ENCODE measurements around the gene BAIAP2L2. TPM values are rescaled to one million over a fixed set of nuclear protein-coding genes. Genes with fewer than 3 reads are reported as not detected.
"Not testable (repeated sequence)": the region's sequence is repeated elsewhere in the genome, so short reads cannot be mapped to it uniquely, and the experiment has no call there.

BAIAP2L2 gene, protein sequence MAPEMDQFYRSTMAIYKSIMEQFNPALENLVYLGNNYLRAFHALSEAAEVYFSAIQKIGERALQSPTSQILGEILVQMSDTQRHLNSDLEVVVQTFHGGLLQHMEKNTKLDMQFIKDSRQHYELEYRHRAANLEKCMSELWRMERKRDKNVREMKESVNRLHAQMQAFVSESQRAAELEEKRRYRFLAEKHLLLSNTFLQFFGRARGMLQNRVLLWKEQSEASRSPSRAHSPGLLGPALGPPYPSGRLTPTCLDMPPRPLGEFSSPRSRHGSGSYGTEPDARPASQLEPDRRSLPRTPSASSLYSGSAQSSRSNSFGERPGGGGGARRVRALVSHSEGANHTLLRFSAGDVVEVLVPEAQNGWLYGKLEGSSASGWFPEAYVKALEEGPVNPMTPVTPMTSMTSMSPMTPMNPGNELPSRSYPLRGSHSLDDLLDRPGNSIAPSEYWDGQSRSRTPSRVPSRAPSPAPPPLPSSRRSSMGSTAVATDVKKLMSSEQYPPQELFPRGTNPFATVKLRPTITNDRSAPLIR
- polyA plus RNA-seq, result 119 TPM
- long read RNA-seq, donor 1, transcript BAIAP2L2-202 (14 exons, 2,146 nt), result major isoform, 12 of 19 reads
- long read RNA-seq, donor 1, partial matches to known transcripts, result 7 of 19 reads
- long read RNA-seq, donor 1, other reads (novel, unspliced or antisense), result 0 of 19 reads
- long read RNA-seq, donor 2, transcript BAIAP2L2-202 (14 exons, 2,146 nt), result major isoform, 11 of 28 reads
- long read RNA-seq, donor 2, partial matches to known transcripts, result 11 of 28 reads
- long read RNA-seq, donor 2, other reads (novel, unspliced or antisense), result 6 of 28 reads
- long read RNA-seq, donor 3, transcript BAIAP2L2-202 (14 exons, 2,146 nt), result major isoform, 17 of 60 reads
- long read RNA-seq, donor 3, partial matches to known transcripts, result 43 of 60 reads
- long read RNA-seq, donor 3, other reads (novel, unspliced or antisense), result 0 of 60 reads
- long read RNA-seq, donor 4, result 0 reads
- long read RNA-seq, donor 5, partial matches to known transcripts, result 0 of 2 reads
- long read RNA-seq, donor 5, other reads (novel, unspliced or antisense), result 0 of 2 reads
- long read RNA-seq, donor 6, transcript BAIAP2L2-202 (14 exons, 2,146 nt), result major isoform, 19 of 38 reads
- long read RNA-seq, donor 6, partial matches to known transcripts, result 12 of 38 reads
- long read RNA-seq, donor 6, other reads (novel, unspliced or antisense), result 7 of 38 reads
- long read RNA-seq, donor 7, partial matches to known transcripts, result 0 of 1 reads
- long read RNA-seq, donor 7, other reads (novel, unspliced or antisense), result 0 of 1 reads
- long read RNA-seq, donor 8, transcript BAIAP2L2-202 (14 exons, 2,146 nt), result major isoform, 23 of 46 reads
- long read RNA-seq, donor 8, partial matches to known transcripts, result 15 of 46 reads
- long read RNA-seq, donor 8, other reads (novel, unspliced or antisense), result 8 of 46 reads
- long read RNA-seq, donor 9, transcript BAIAP2L2-202 (14 exons, 2,146 nt), result major isoform, 11 of 42 reads
- long read RNA-seq, donor 9, partial matches to known transcripts, result 31 of 42 reads
- long read RNA-seq, donor 9, other reads (novel, unspliced or antisense), result 0 of 42 reads
- long read RNA-seq, donor 10, transcript BAIAP2L2-202 (14 exons, 2,146 nt), result major isoform, 17 of 38 reads
- long read RNA-seq, donor 10, partial matches to known transcripts, result 11 of 38 reads
- long read RNA-seq, donor 10, other reads (novel, unspliced or antisense), result 10 of 38 reads
- long read RNA-seq, donor 11, transcript BAIAP2L2-202 (14 exons, 2,146 nt), result major isoform, 10 of 15 reads
- long read RNA-seq, donor 11, partial matches to known transcripts, result 5 of 15 reads
- long read RNA-seq, donor 11, other reads (novel, unspliced or antisense), result 0 of 15 reads

DNA sequence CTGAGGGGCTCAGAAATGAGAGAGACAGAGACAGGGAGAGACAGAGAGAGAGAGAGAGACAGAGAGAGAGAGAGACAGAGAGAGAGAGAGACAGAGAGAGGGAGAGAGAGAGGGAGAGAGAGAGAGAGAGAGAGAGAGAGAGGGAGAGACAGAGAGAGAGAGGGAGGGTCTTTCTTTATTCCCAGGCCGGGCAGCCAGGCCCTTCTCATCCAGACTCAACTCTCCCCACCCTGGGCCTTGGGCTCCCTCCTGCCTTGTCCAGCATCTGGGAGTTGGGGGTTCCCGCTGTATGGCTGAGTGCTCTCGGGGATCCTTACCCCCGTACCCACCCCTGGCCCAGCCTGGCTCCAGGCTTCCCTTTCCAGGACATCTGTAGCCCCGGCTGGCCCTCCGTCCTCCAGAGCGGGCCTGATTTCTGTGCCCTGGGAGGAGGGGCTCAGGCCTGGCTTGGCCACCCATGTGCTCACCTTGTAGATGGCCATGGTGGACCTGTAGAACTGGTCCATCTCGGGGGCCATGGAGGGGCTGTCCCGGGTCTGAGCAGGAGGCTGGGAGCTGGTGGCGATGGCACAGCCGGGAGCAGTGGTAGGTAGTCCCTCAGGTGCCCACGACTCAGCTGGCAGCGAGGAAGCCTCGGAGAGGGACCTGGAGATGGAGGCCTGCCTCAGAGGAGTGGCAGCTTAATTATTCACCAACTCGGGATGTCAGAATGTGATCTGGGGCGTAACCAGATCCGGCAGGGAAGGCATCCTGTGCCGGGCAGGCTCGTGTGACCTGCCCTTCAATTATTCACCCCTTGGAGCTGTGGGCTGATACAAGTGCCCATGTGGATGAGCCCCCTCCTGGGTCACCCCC, at the start of gene BAIAP2L2:
Gene BAIAP2L2 (minus strand): TSS at position 677 of the 855 bp plus-strand sequence. CDS start 159 bp downstream, at position 518.
- H3K36me3 ChIP-seq (ENCODE audit: control insufficient read depth, insufficient read depth, low read length), result peaks cover 35% of the 10 kb centered on the region
- DNase-seq, result peak; percentile 87 to 94
- peak within 1 kb of the TSS; percentile 73 for H3K4me3 ChIP-seq (ENCODE audit: low read length)
- no CpG with 5 or more reads among the region's 19 CpGs for WGBS (ENCODE audit: insufficient coverage, low lambda C conversion rate)
- H3K9me3 ChIP-seq (ENCODE audit: control insufficient read depth, low read depth, low read length), result peaks cover 2% of the 10 kb centered on the region
- no peaks in the 10 kb centered on the region for H3K27me3 ChIP-seq (ENCODE audit: control insufficient read depth, insufficient read depth, low read length)
- peak within 1 kb of the TSS; percentile 100 for H3K27ac ChIP-seq (ENCODE audit: low read length)
- peaks cover 56% of the 10 kb centered on the region for H3K4me1 ChIP-seq (ENCODE audit: control insufficient read depth, insufficient read depth, low read length)

DNA sequence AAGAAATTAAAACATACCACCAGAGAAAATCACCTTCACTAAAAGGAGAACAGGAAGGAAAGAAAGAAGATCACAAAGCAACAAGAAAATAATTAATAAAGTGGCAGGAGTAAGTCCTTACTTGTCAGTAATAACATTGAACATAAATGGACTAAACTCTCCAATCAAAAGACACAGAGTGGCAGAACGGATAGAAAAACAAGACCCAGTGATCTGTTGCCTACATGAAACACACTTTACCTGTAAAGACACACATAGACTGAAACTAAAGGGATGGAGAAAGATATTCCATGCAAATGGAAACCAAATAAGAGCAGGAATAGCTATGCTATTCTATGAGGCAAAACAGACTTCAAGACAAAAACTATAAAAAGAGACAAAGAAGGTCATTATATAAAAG, 45.2 kb upstream of the BAIAP2L2 start:
- Histone ChIP-seq H3K36me3 (ENCODE audit: control insufficient read depth, insufficient read depth, low read length) (no peaks in the 10 kb centered on the region), H3K4me3 (ENCODE audit: low read length) (no peak overlapping the region), H3K27ac (ENCODE audit: low read length) (no peak overlapping the region), H3K9me3 (ENCODE audit: control insufficient read depth, low read depth, low read length) (no peaks in the 10 kb centered on the region), H3K27me3 (ENCODE audit: control insufficient read depth, insufficient read depth, low read length) (no peaks in the 10 kb centered on the region), H3K4me1 (ENCODE audit: control insufficient read depth, insufficient read depth, low read length) (peaks cover 17% of the 10 kb centered on the region)
- no peak for DNase-seq
- no CpG with 5 or more reads among the region's 1 CpG for WGBS (ENCODE audit: insufficient coverage, low lambda C conversion rate)

DNA sequence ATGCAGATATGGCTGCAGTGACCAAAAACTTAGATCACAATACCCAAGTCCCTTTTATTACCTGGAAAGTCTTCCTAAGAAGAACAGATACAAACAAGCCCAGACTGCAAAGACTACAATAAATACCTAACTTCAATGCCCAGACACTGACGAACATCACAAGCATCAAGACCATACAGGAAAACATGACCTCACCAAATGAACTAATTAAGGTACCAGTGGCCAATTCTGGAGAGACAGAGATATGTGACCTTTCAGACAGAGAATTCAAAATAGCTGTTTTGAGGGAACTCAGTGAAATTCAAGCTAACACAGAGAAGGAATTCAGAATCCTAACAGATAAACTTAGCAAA, 44.1 kb upstream of the BAIAP2L2 start:
- H3K36me3 ChIP-seq (ENCODE audit: control insufficient read depth, insufficient read depth, low read length); H3K27me3 ChIP-seq (ENCODE audit: control insufficient read depth, insufficient read depth, low read length); H3K9me3 ChIP-seq (ENCODE audit: control insufficient read depth, low read depth, low read length); H3K4me3 ChIP-seq (ENCODE audit: low read length); DNase-seq: not testable (repeated sequence)
- H3K4me1 ChIP-seq (ENCODE audit: control insufficient read depth, insufficient read depth, low read length), result peaks cover 17% of the 10 kb centered on the region
- 57% methylated on average over 1 of the region's 1 CpG for WGBS (ENCODE audit: insufficient coverage, low lambda C conversion rate)
- H3K27ac ChIP-seq (ENCODE audit: low read length), result peak overlapping the region; percentile 90

DNA sequence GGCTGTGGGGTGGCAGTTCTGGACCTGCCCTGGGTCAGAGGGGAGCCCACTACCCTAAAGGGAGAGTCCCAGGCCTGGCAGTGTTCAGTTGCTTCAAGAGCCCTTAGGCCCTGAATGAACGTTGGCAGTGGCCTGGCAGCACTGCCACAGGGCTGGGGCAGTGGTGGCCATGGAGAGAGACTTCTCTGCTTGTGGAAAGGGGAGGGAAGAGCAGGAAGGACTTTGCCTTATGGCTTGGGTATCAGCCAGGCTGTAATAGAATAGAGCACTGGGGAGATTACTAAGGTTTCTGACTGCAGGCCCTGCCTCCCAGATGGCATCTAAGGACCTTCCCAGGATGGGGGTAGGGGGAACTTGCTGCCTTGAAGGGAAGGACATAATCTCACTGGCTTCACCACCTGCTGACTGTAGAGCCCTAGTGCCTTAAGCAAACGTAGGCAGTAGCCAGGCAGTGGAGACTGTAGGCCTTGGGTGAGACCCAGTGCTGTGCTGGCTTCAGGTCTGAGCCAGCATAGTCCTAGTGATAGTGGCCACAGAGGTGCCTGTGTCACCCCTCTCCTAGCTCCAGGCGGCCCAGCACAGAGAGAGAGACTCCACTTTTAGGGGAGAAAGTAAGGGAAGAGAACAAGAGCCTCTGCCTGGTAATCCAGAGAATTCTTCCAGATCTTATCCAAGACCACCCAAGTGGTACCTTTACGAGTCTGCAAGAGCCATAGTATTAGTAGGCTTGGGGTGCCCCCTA, 43.5 kb upstream of the BAIAP2L2 start:
- Histone ChIP-seq H3K4me3 (ENCODE audit: low read length) (no peak overlapping the region), H3K27me3 (ENCODE audit: control insufficient read depth, insufficient read depth, low read length) (no peaks in the 10 kb centered on the region), H3K36me3 (ENCODE audit: control insufficient read depth, insufficient read depth, low read length) (no peaks in the 10 kb centered on the region), H3K4me1 (ENCODE audit: control insufficient read depth, insufficient read depth, low read length) (peaks cover 17% of the 10 kb centered on the region), H3K9me3 (ENCODE audit: control insufficient read depth, low read depth, low read length) (no peaks in the 10 kb centered on the region), H3K27ac (ENCODE audit: low read length) (peak overlapping the region; percentile 90)
- no CpG with 5 or more reads among the region's 4 CpGs for WGBS (ENCODE audit: insufficient coverage, low lambda C conversion rate)
- peak; percentile 87 to 90 for DNase-seq

DNA sequence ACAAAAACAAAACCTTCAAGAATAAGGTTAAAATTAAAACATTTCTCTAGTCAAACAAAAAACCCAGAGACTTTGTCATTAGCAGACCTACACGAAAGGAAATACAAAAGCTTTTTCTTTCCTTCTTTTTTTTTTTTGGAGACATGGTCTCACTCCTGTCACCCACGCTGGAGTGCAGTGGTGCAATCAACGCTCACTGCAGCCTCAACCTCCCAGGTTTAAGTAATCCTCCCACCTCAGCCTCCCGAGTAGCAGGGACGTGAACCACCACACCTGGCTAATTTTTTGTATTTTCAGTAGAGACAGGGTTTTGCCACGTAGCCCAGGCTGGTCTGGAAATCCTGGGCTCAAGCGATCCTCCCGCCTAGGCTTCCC, 40.6 kb upstream of the BAIAP2L2 start:
- Histone ChIP-seq H3K27ac (ENCODE audit: low read length) (peak overlapping the region; percentile 63), H3K4me1 (ENCODE audit: control insufficient read depth, insufficient read depth, low read length) (peaks cover 17% of the 10 kb centered on the region), H3K4me3 (ENCODE audit: low read length) (no peak overlapping the region), H3K36me3 (ENCODE audit: control insufficient read depth, insufficient read depth, low read length) (no peaks in the 10 kb centered on the region), H3K27me3 (ENCODE audit: control insufficient read depth, insufficient read depth, low read length) (no peaks in the 10 kb centered on the region), H3K9me3 (ENCODE audit: control insufficient read depth, low read depth, low read length) (no peaks in the 10 kb centered on the region)
- no peak for DNase-seq
- WGBS (ENCODE audit: insufficient coverage, low lambda C conversion rate), result 100% methylated on average over 2 of the region's 8 CpGs

DNA sequence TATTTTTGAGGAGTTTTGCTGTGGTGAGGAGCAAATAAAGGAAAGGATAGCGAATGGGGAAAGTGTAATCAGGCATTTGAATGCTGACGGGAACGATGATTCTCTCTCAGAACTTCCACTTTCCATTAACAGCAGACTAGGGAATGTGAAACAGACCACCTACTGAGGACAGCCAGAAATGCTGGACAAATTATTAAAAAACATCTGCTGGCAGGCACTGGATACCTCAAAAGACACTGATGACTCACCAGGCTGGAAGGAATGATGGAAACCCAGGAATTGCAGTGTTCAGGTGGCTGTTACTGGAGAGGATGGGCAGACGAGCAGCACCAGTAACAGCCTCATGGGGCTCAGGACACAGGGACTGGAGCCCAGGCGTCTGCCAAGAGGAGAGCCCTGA, 37.8 kb upstream of the BAIAP2L2 start:
- DNase-seq, result no peak
- H3K36me3 ChIP-seq (ENCODE audit: control insufficient read depth, insufficient read depth, low read length), result peaks cover 8% of the 10 kb centered on the region
- WGBS (ENCODE audit: insufficient coverage, low lambda C conversion rate), result 92% methylated on average over 2 of the region's 5 CpGs
- no peaks in the 10 kb centered on the region for H3K9me3 ChIP-seq (ENCODE audit: control insufficient read depth, low read depth, low read length)
- H3K27ac ChIP-seq (ENCODE audit: low read length), result no peak overlapping the region
- H3K4me1 ChIP-seq (ENCODE audit: control insufficient read depth, insufficient read depth, low read length), result peaks cover 6% of the 10 kb centered on the region
- H3K27me3 ChIP-seq (ENCODE audit: control insufficient read depth, insufficient read depth, low read length), result no peaks in the 10 kb centered on the region
- no peak overlapping the region for H3K4me3 ChIP-seq (ENCODE audit: low read length)

DNA sequence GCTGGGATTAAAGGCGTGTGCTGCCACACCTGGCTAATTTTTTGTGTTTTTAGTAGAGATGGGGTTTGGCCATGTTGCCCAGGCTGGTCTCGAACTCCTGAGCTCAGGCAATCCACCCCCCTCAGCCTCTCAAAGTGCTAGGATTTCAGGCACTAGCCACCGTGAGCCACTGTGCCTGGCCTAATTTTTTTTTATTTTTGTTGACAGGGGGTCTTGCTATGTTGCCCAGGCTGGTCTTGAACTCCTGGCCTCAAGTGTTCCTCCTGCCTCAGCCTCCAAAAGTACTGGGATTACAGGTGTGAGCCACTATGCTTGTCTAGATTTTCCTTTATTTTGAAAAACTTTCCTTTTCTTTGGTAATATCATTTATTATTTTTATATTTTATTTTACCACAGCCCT, 35.7 kb upstream of the BAIAP2L2 start:
- not testable (repeated sequence) for DNase-seq; H3K27ac ChIP-seq (ENCODE audit: low read length); H3K9me3 ChIP-seq (ENCODE audit: control insufficient read depth, low read depth, low read length); H3K4me1 ChIP-seq (ENCODE audit: control insufficient read depth, insufficient read depth, low read length); H3K27me3 ChIP-seq (ENCODE audit: control insufficient read depth, insufficient read depth, low read length); H3K4me3 ChIP-seq (ENCODE audit: low read length)
- peaks cover 16% of the 10 kb centered on the region for H3K36me3 ChIP-seq (ENCODE audit: control insufficient read depth, insufficient read depth, low read length)
- no CpG with 5 or more reads among the region's 3 CpGs for WGBS (ENCODE audit: insufficient coverage, low lambda C conversion rate)

DNA sequence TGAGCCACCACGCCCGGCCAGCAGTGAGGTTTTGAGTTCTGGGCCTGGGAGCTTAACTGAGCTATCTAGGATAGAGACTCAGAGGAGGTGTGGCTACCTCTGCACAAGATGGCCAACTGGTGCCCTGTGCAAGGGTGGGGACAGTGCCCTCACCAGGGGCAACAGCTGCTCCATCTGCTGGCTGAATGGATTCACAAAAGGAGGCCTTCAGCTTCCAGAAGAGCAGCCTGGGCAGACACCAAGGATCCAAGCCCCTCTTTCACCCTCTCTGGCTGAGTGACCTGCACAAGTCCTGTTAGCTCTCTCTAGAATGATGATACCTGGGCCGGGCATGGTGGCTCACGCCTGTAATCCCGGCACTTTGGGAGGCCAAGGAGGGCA, 33.5 kb upstream of the BAIAP2L2 start:
- Histone ChIP-seq H3K27me3 (ENCODE audit: control insufficient read depth, insufficient read depth, low read length) (no peaks in the 10 kb centered on the region), H3K9me3 (ENCODE audit: control insufficient read depth, low read depth, low read length) (no peaks in the 10 kb centered on the region), H3K4me1 (ENCODE audit: control insufficient read depth, insufficient read depth, low read length) (no peaks in the 10 kb centered on the region), H3K4me3 (ENCODE audit: low read length) (no peak overlapping the region), H3K36me3 (ENCODE audit: control insufficient read depth, insufficient read depth, low read length) (peaks cover 20% of the 10 kb centered on the region), H3K27ac (ENCODE audit: low read length) (no peak overlapping the region)
- no CpG with 5 or more reads among the region's 5 CpGs for WGBS (ENCODE audit: insufficient coverage, low lambda C conversion rate)
- DNase-seq, result no peak
